H1 (cell line): Measurements from ENCODE around the gene RGMB. TPM values are rescaled to one million over a fixed set of nuclear protein-coding genes. Genes with fewer than 3 reads are reported as not detected.

Experiments used
- CTCF ChIA-PET: fragments of 300-600 bp; sonication (Branson Sonifier 250); formaldehyde crosslinking; loops from one replicate; lab custom pipeline; 2021; ENCODE audit not compliant: partially characterized antibody; lab: Charles Lee
- POLR2A ChIA-PET: fragments of 300-600 bp; sonication (Branson Sonifier 250); formaldehyde crosslinking; loops from one replicate; lab custom pipeline; 2021; ENCODE audit warnings: inconsistent platforms; ENCODE audit not compliant: partially characterized antibody; lab: Charles Lee
- DNase-seq, 2 experiments: peaks; one replicate each; pipeline versions ENCODE4 v3.0.0 to v3.0.0-alpha.2; 2010 to 2022; ENCODE audit warnings: low spot score in 2 of 2, low read depth in 1 of 2, mixed read lengths in 1 of 2
- FAIRE-seq: peaks from 2 replicates; lab custom pipeline; 2011; peaks lifted over from hg19 to GRCh38; lab: Jason Lieb, UNC
- H2AFZ ChIP-seq: 2 replicates; pipeline ENCODE4 v1.8.1; 2012; ENCODE audit warnings: low read length, inconsistent platforms
- H2AK5ac ChIP-seq: 2 replicates; pipeline ENCODE4 v1.6.1; 2013; ENCODE audit warnings: low read depth, low read length
- H2BK120ac ChIP-seq: replicated peaks from 2 replicates; pipeline ENCODE3; 2013; ENCODE audit warnings: low read depth, low read length, inconsistent platforms
- H2BK12ac ChIP-seq: 2 replicates; pipeline ENCODE4 v1.6.1; 2013; ENCODE audit warnings: low read depth, low read length
- H2BK15ac ChIP-seq: 2 replicates; pipeline ENCODE4 v1.6.1; 2013; ENCODE audit warnings: low read length
- H2BK20ac ChIP-seq: 2 replicates; pipeline ENCODE4 v1.6.1; 2013; ENCODE audit warnings: low read length
- H2BK5ac ChIP-seq: 2 replicates; pipeline ENCODE4 v1.6.1; 2013; ENCODE audit warnings: low read depth, low read length
- H3K14ac ChIP-seq: 2 replicates; pipeline ENCODE4 v1.6.1; 2013; ENCODE audit warnings: inconsistent platforms; ENCODE audit not compliant: insufficient read length
- H3K18ac ChIP-seq: 2 replicates; pipeline ENCODE4 v1.6.1; 2013; ENCODE audit warnings: low read length; ENCODE audit errors: extremely low read depth
- H3K23ac ChIP-seq: 2 replicates; pipeline ENCODE4 v1.6.1; 2013; ENCODE audit warnings: inconsistent platforms; ENCODE audit not compliant: insufficient read length
- H3K23me2 ChIP-seq: 2 replicates; pipeline ENCODE4 v1.6.1; 2013; ENCODE audit warnings: low read depth, low read length
- H3K27ac ChIP-seq: 2 replicates; pipeline ENCODE4 v1.6.1; 2011; ENCODE audit warnings: low read depth, low read length, inconsistent platforms
- H3K27me3 ChIP-seq, 4 experiments: replicated peaks in 1 of 4; 1 replicate in 1 of 4; 2 replicates in 3 of 4; pipeline versions ENCODE4 v1.6.1 to v1.8.1; 2011 to 2013; ENCODE audit warnings: low read length in 3 of 4, mild to moderate bottlenecking in 3 of 4, inconsistent platforms in 2 of 4, mixed read lengths in 2 of 4, moderate library complexity in 1 of 4; ENCODE audit not compliant: control insufficient read depth in 3 of 4, insufficient read depth in 3 of 4; ENCODE audit errors: extremely low read depth in 1 of 4
- H3K36me3 ChIP-seq, 4 experiments: 2 replicates each; pipeline versions ENCODE4 v1.6.1 to v1.8.1; 2011 to 2013; ENCODE audit warnings: mild to moderate bottlenecking in 4 of 4, low read length in 3 of 4, moderate library complexity in 2 of 4, control low read depth in 1 of 4, inconsistent platforms in 1 of 4; ENCODE audit not compliant: insufficient read depth in 4 of 4, control insufficient read depth in 2 of 4
- H3K4ac ChIP-seq: replicated peaks from 2 replicates; pipeline ENCODE3; 2013; ENCODE audit warnings: low read length, low read depth, mixed read lengths, inconsistent platforms; ENCODE audit not compliant: insufficient read length
- H3K4me1 ChIP-seq, 4 experiments: replicated peaks in 1 of 4; 1 replicate in 1 of 4; 2 replicates in 3 of 4; pipeline versions ENCODE4 v1.6.1 to v1.8.1; 2011 to 2013; ENCODE audit warnings: low read length in 3 of 4, inconsistent platforms in 2 of 4, mixed read lengths in 1 of 4; ENCODE audit not compliant: insufficient read depth in 4 of 4, control insufficient read depth in 3 of 4
- H3K4me2 ChIP-seq, 2 experiments: 2 replicates each; pipeline versions ENCODE4 v1.6.1 to v1.8.1; 2011 to 2013; ENCODE audit warnings: low read depth in 2 of 2, low read length in 2 of 2, control low read depth in 1 of 2, inconsistent platforms in 1 of 2, mild to moderate bottlenecking in 1 of 2; ENCODE audit not compliant: insufficient read depth in 1 of 2
- H3K4me3 ChIP-seq, 4 experiments: fragments of 200-600, 300-600 bp in 1 of 4; sonication (generic), shearing (Covaris generic), sonication (Bioruptor Twin) in 1 of 4; 2 replicates each; pipeline versions ENCODE4 v1.5.1 to v1.8.1; 2011 to 2016; ENCODE audit warnings: low read length in 4 of 4, low read depth in 3 of 4, control low read depth in 2 of 4, inconsistent platforms in 2 of 4, mild to moderate bottlenecking in 2 of 4, mixed read lengths in 1 of 4, moderate library complexity in 1 of 4; ENCODE audit not compliant: insufficient read depth in 2 of 4; ENCODE audit errors: extremely low read depth in 1 of 4
- H3K56ac ChIP-seq: replicated peaks from 2 replicates; pipeline ENCODE3; 2013; ENCODE audit warnings: low read depth, mild to moderate bottlenecking, mixed read lengths, low read length, inconsistent platforms; ENCODE audit not compliant: insufficient read length
- H3K79me1 ChIP-seq: 2 replicates; pipeline ENCODE4 v1.6.1; 2013; ENCODE audit warnings: low read depth, low read length, control low read depth
- H3K79me2 ChIP-seq, 2 experiments: 2 replicates each; pipeline versions ENCODE4 v1.6.1 to v1.8.1; 2012 to 2013; ENCODE audit warnings: low read length in 2 of 2, mild to moderate bottlenecking in 2 of 2, inconsistent platforms in 1 of 2; ENCODE audit not compliant: insufficient read depth in 2 of 2, control insufficient read depth in 1 of 2
- H3K9ac ChIP-seq, 4 experiments: replicated peaks in 1 of 4; 1 replicate in 1 of 4; 2 replicates in 3 of 4; pipeline versions ENCODE4 v1.6.1 to v1.8.1; 2011 to 2013; ENCODE audit warnings: low read depth in 3 of 4, low read length in 3 of 4, control low read depth in 2 of 4, mild to moderate bottlenecking in 2 of 4, moderate library complexity in 2 of 4, inconsistent platforms in 1 of 4; ENCODE audit errors: extremely low read depth in 1 of 4
- H3K9me3 ChIP-seq, 2 experiments: 2 replicates each; pipeline versions ENCODE4 v1.6.1 to v1.8.1; 2012 to 2013; ENCODE audit warnings: mild to moderate bottlenecking in 2 of 2, moderate library complexity in 2 of 2, control low read depth in 1 of 2, inconsistent platforms in 1 of 2, low read depth in 1 of 2, low read length in 1 of 2, mixed read lengths in 1 of 2; ENCODE audit not compliant: insufficient read depth in 2 of 2
- H4K20me1 ChIP-seq, 2 experiments: replicated peaks in 1 of 2; 2 replicates each; pipeline versions ENCODE3 to v1.8.1; 2011 to 2013; ENCODE audit warnings: inconsistent platforms in 2 of 2, low read length in 2 of 2, mild to moderate bottlenecking in 1 of 2; ENCODE audit not compliant: insufficient read depth in 2 of 2, control insufficient read depth in 1 of 2
- H4K5ac ChIP-seq: 2 replicates; pipeline ENCODE4 v1.6.1; 2013; ENCODE audit warnings: low read length, low read depth, mixed read lengths, inconsistent platforms; ENCODE audit not compliant: insufficient read length
- H4K8ac ChIP-seq: 2 replicates; pipeline ENCODE4 v1.8.0; 2013; ENCODE audit warnings: mild to moderate bottlenecking, moderate library complexity, low read length, inconsistent platforms; ENCODE audit not compliant: insufficient read depth; ENCODE audit errors: extremely low read depth
- H4K91ac ChIP-seq: replicated peaks from 2 replicates; pipeline ENCODE3; 2013; ENCODE audit warnings: low read length, mixed read lengths, inconsistent platforms; ENCODE audit not compliant: insufficient read length
- ATF3 ChIP-seq: IDR thresholded peaks from 2 replicates; pipeline ENCODE4 v1.6.1; 2011; ENCODE audit warnings: low read depth, mild to moderate bottlenecking, low read length; ENCODE audit not compliant: insufficient read depth
- BRCA1 ChIP-seq: IDR thresholded peaks from 2 replicates; pipeline ENCODE4 v1.6.1; 2012; ENCODE audit warnings: low read depth, low read length, improper control_type of control experiment
- CREB1 ChIP-seq: IDR thresholded peaks from 2 replicates; pipeline ENCODE4 v1.6.1; 2012; ENCODE audit warnings: inconsistent platforms
- EZH2 ChIP-seq: fragments of 200-600 bp; sonication (generic); IDR thresholded peaks from 2 replicates; pipeline ENCODE4 v1.7.1; 2012; ENCODE audit warnings: low read depth, mild to moderate bottlenecking, moderate library complexity, low read length, inconsistent platforms; ENCODE audit not compliant: severe bottlenecking
- HDAC2 ChIP-seq, 2 experiments: fragments of 300-600 bp in 1 of 2; sonication (generic) in 1 of 2; IDR thresholded peaks; 2 replicates each; pipeline ENCODE4 v1.6.1; 2011 to 2012; ENCODE audit warnings: low read depth in 2 of 2, low read length in 2 of 2, mild to moderate bottlenecking in 2 of 2, moderate library complexity in 2 of 2, borderline replicate concordance in 1 of 2, inconsistent platforms in 1 of 2
- HDAC6 ChIP-seq: IDR thresholded peaks from one replicate; pipeline ENCODE4 v1.7.1; 2012; ENCODE audit warnings: low read depth, mild to moderate bottlenecking, inconsistent platforms, low read length, moderate library complexity
- JUND ChIP-seq: IDR thresholded peaks from 2 replicates; pipeline ENCODE4 v1.6.1; 2011; ENCODE audit warnings: mild to moderate bottlenecking, improper control_type of control experiment, low read length
- NRF1 ChIP-seq: IDR thresholded peaks from 2 replicates; pipeline ENCODE4 v1.6.1; 2011; ENCODE audit warnings: mild to moderate bottlenecking, low read depth, low read length, improper control_type of control experiment
- PHF8 ChIP-seq: fragments of 200-600 bp; sonication (generic); conservative IDR thresholded peaks from 2 replicates; pipeline ENCODE4 v1.7.1; 2012; ENCODE audit warnings: low read depth, mild to moderate bottlenecking, inconsistent platforms, low read length, moderate library complexity
- TBP ChIP-seq: IDR thresholded peaks from 2 replicates; pipeline ENCODE4 v1.6.1; 2011; ENCODE audit warnings: low read depth, low read length, improper control_type of control experiment
- USF2 ChIP-seq: IDR thresholded peaks from 2 replicates; pipeline ENCODE4 v1.6.1; 2011; ENCODE audit warnings: low read length, improper control_type of control experiment
- WGBS, 2 experiments: shearing (Covaris generic) in 1 of 2; methylation state at CpG; one replicate each; pipeline versions ENCODE4 v1.1.6 to v1.1.7; 2013 to 2015; ENCODE audit warnings: low lambda C conversion rate in 2 of 2, mixed read lengths in 2 of 2, inconsistent platforms in 1 of 2, low coverage in 1 of 2, missing lambda C conversion rate in 1 of 2; ENCODE audit not compliant: insufficient replicate concordance in 2 of 2, insufficient coverage in 1 of 2, insufficient read length in 1 of 2; ENCODE audit errors: extremely low coverage in 1 of 2, missing lambda C conversion rate in 1 of 2; 5-methylcytosine and 5-hydroxymethylcytosine counted together
- polyA plus RNA-seq, 7 experiments: library from polyadenylated mRNA; depleted of rRNA in 3 of 7; stranded (reverse) in 5 of 7; unstranded in 2 of 7; fragments of >200 nt in 5 of 7; fragments of 200-250 nt in 2 of 7; gene quantifications; 1 replicate in 5 of 7; 2 replicates in 1 of 7; 4 replicates in 1 of 7; pipeline versions ENCODE4 v1.2.1 to v1.2.3, GENCODE V29; 2011 to 2013; ENCODE audit warnings: missing spikeins in 2 of 7, mixed read lengths in 2 of 7
- total RNA-seq: library from RNA; stranded (reverse); fragmentation: NEBNext Ultra II Directional; extraction: Animal tissue kit (Norgen Biotek cat#: 25700); gene quantifications from 2 replicates; pipeline ENCODE4 v1.2.1, GENCODE V29; 2021

The RGMB gene
- total and polyA plus RNA-seq, 2 of the 8 experiments (the other 6 are each of a cell fraction or from before 2014, with no cell fraction given) = 11.7 to 27.0 TPM

GRCh38 chr5:98786191-98786853 is 12.9 kb downstream of the RGMB start:
- Histone ChIP-seq H4K20me1 (peaks cover 6 to 20% of the 10 kb centered on the region in 2 experiments), H2BK20ac (no peak overlapping the region), H2BK12ac (no peak overlapping the region), H3K4me1 (peaks cover 0 to 16% (median 10%) of the 10 kb centered on the region in 4 experiments; a peak in 5 of 7 replicates), H2BK5ac (no peak overlapping the region), H3K79me2 (peaks cover 7 to 98% of the 10 kb centered on the region in 2 experiments), H3K23me2 (no peaks in the 10 kb centered on the region), H3K4me2 (no peak overlapping the region), H2BK15ac (no peak overlapping the region), H3K4me3 (no peak overlapping the region), H4K8ac (no peak overlapping the region), H2AK5ac (no peak overlapping the region), H3K36me3 (peaks cover 0 to 45% (median 7%) of the 10 kb centered on the region in 4 experiments; a peak in 5 of 8 replicates), H3K14ac (no peak overlapping the region), H3K4ac (no peak overlapping the region), H4K91ac (no peak overlapping the region), H2BK120ac (no peak overlapping the region), H3K27me3 (no peaks in the 10 kb centered on the region), H3K18ac (no peak overlapping the region), H4K5ac (no peak overlapping the region), H3K9me3 (no peaks in the 10 kb centered on the region), H3K23ac (no peak overlapping the region), H3K79me1 (peaks cover 16% of the 10 kb centered on the region), H3K9ac (no peak overlapping the region), H3K27ac (no peak overlapping the region), H2AFZ (no peak overlapping the region), H3K56ac (no peak overlapping the region)
- no peak for DNase-seq
- no peak for FAIRE-seq
- CTCF ChIA-PET = interaction anchor here (4.6 to 8.5 kb wide), 2 partner anchors 10 to 16 kb away, joined by 28 to 63 read pairs; no protein-coding TSS in a partner anchor
- POLR2A ChIA-PET = interaction anchor here (0.8 to 2.5 kb wide), 5 partner anchors 8 to 13 kb away, joined by 3 to 12 read pairs (median 5); partner anchors contain the start of gene RGMB
- WGBS, 2 experiments = 84% methylated on average over 4 of the region's 4 CpGs; no CpG with 5 or more reads in 1 of the 2 experiments
- TF ChIP-seq NRF1 = no peak
- TF ChIP-seq EZH2 = no peak
- TF ChIP-seq BRCA1 = no peak
- no peak for TF ChIP-seq HDAC6
- TF ChIP-seq ATF3 = no peak
- no peak for TF ChIP-seq TBP
- no peak for TF ChIP-seq CREB1
- no peak for TF ChIP-seq JUND
- TF ChIP-seq PHF8 = no peak
- no peak for TF ChIP-seq USF2
- TF ChIP-seq HDAC2 (IDR thresholded peaks at IDR 0.05; ENCODE audit: borderline replicate concordance in 1 of 2, low read depth in 2 of 2, low read length in 2 of 2) = no peak
